Neural crest cell (in vitro differentiated cells): ENCODE data around the gene CLSTN2. TPM values are rescaled to one million over a fixed set of nuclear protein-coding genes. Genes with fewer than 3 reads are reported as not detected.

Experiments used
- DNase-seq: peaks from one replicate; pipeline ENCODE4 v3.0.0; 2021; ENCODE audit warnings: low read depth, mixed read lengths, low spot score
- H3K27ac Mint-ChIP-seq: one replicate; pipeline ENCODE4 v1.8.0; 2021; ENCODE audit warnings: mild to moderate bottlenecking, mixed read lengths; ENCODE audit not compliant: unreplicated experiment
- H3K27me3 Mint-ChIP-seq: 2 replicates; pipeline ENCODE4 v1.8.0; 2021; ENCODE audit warnings: low read depth, mild to moderate bottlenecking, mixed read lengths
- H3K36me3 Mint-ChIP-seq: 2 replicates; pipeline ENCODE4 v1.8.0; 2021; ENCODE audit warnings: low read depth, mild to moderate bottlenecking, mixed read lengths
- H3K4me1 Mint-ChIP-seq: 2 replicates; pipeline ENCODE4 v1.8.0; 2021; ENCODE audit warnings: mixed read lengths
- H3K4me3 Mint-ChIP-seq: one replicate; pipeline ENCODE4 v1.8.0; 2021; ENCODE audit warnings: mild to moderate bottlenecking, mixed read lengths
- H3K9me3 Mint-ChIP-seq: 2 replicates; pipeline ENCODE4 v1.8.0; 2021; ENCODE audit warnings: mixed read lengths
- total RNA-seq: library from RNA; stranded (reverse); gene quantifications from 2 replicates; pipeline ENCODE4 v1.2.1, GENCODE V29; 2021
- TF ChIP-seq, protein P1 (sequence below): fragments of 200-600 bp; sonication (generic); conservative IDR thresholded peaks from 2 replicates; pipeline ENCODE4 v1.5.0; 2021; ENCODE audit warnings: antibody characterized with exemption, mild to moderate bottlenecking

The CLSTN2 gene
- total RNA-seq, 1 donor from 2014 or later: 1.9 TPM

DNA sequence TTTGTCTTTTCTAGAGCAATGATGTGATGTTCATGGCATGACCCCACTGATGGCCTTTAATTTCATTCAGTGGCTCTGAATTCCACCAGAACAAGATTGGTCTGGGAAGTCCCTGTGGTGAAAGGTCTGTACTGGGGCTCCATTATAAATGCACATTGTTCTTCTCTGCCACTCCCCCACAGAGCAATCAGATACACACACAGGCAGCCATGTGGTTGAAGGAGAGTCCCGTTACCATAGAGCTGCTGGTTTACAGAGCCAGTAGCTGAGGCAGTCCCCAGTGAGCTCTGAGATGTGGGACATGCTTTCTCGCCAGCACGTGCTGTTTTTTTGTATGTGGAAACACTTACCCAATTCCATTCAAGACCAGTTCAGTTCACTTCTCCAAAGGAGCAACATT is 570.2 kb downstream of the CLSTN2 start:
- H3K27me3 Mint-ChIP-seq: peaks cover 8% of the 10 kb centered on the region
- DNase-seq: peak; percentile 2
- H3K9me3 Mint-ChIP-seq: no peaks in the 10 kb centered on the region
- TF ChIP-seq, protein P1, sequence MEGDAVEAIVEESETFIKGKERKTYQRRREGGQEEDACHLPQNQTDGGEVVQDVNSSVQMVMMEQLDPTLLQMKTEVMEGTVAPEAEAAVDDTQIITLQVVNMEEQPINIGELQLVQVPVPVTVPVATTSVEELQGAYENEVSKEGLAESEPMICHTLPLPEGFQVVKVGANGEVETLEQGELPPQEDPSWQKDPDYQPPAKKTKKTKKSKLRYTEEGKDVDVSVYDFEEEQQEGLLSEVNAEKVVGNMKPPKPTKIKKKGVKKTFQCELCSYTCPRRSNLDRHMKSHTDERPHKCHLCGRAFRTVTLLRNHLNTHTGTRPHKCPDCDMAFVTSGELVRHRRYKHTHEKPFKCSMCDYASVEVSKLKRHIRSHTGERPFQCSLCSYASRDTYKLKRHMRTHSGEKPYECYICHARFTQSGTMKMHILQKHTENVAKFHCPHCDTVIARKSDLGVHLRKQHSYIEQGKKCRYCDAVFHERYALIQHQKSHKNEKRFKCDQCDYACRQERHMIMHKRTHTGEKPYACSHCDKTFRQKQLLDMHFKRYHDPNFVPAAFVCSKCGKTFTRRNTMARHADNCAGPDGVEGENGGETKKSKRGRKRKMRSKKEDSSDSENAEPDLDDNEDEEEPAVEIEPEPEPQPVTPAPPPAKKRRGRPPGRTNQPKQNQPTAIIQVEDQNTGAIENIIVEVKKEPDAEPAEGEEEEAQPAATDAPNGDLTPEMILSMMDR: no peak
- H3K27ac Mint-ChIP-seq: peak overlapping the region; percentile 83
- H3K4me1 Mint-ChIP-seq: peaks cover 22% of the 10 kb centered on the region
- H3K4me3 Mint-ChIP-seq: no peak overlapping the region
- H3K36me3 Mint-ChIP-seq: no peaks in the 10 kb centered on the region

DNA sequence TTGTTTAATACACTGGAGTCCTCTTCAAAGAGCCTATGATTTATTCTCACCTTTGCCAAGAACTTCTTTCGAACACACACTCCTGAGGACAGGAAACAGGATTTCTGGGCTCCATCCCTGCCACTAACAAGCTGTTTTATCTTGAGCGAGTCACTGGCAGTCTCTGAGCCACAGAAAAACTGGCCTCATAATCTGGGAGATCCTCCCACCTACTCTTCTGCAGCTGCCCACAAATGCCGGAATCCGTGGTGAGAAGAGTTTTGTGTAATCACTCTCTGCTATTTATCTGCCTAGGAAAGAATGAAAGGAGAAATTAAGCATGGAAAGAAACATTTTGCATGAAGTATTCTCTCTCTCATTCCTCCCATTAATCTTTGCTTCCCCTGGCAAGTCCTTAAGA is 570.9 kb downstream of the CLSTN2 start:
- Mint-ChIP-seq H3K4me3 (no peak overlapping the region), H3K9me3 (no peaks in the 10 kb centered on the region), H3K4me1 (peaks cover 22% of the 10 kb centered on the region), H3K36me3 (no peaks in the 10 kb centered on the region), H3K27ac (no peak overlapping the region), H3K27me3 (peaks cover 15% of the 10 kb centered on the region)
- TF ChIP-seq, protein P1: no peak
- DNase-seq: no peak

DNA sequence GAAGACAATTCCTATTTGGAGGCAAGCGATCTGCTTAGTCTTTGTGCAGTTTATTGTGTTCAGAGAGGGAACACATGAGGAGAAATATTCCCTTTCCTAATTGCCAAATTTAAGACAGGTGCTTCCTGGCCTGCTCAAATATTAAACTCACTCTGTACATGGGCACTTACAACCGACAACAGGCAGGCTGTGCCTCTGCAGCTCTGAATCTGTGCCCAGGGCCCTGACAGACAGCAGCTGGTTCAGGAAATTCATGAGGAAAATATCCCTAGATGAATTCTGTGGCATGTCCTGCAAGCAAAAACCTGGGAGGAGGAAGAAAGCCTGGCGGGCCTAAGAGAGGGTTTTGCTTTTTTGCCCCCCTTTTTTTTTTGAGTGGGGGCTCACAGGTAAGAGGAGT is 573.6 kb downstream of the CLSTN2 start:
- H3K27ac Mint-ChIP-seq: no peak overlapping the region
- no peak overlapping the region for H3K4me3 Mint-ChIP-seq
- TF ChIP-seq, protein P1: no peak
- DNase-seq: no peak
- H3K9me3 Mint-ChIP-seq: peaks cover 8% of the 10 kb centered on the region
- H3K36me3 Mint-ChIP-seq: no peaks in the 10 kb centered on the region
- peaks cover 22% of the 10 kb centered on the region for H3K27me3 Mint-ChIP-seq
- peaks cover 22% of the 10 kb centered on the region for H3K4me1 Mint-ChIP-seq

DNA sequence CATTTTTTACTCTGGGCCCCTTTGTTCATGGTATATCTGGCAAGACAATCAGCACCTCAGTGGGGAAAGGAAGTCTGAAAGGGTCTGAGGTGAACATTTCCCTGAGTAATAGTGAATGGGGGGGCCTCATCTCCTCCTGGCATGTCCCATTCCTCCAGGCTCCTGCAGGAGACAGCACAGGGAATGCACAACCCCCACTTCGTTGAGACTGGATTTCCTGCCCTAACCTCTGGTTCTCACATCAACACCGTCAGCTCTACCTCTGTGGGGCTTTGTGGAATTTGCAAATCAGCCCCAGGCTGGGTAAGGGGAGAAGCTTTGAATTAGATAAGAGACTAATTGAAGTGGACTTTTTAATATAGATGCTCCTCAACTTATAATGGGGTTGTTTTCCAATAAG is 574.5 kb downstream of the CLSTN2 start:
- TF ChIP-seq, protein P1: no peak
- no peak overlapping the region for H3K27ac Mint-ChIP-seq
- H3K36me3 Mint-ChIP-seq: peaks cover 5% of the 10 kb centered on the region
- H3K4me3 Mint-ChIP-seq: no peak overlapping the region
- H3K4me1 Mint-ChIP-seq: peaks cover 19% of the 10 kb centered on the region
- no peak for DNase-seq
- peaks cover 8% of the 10 kb centered on the region for H3K9me3 Mint-ChIP-seq
- H3K27me3 Mint-ChIP-seq: peaks cover 22% of the 10 kb centered on the region

DNA sequence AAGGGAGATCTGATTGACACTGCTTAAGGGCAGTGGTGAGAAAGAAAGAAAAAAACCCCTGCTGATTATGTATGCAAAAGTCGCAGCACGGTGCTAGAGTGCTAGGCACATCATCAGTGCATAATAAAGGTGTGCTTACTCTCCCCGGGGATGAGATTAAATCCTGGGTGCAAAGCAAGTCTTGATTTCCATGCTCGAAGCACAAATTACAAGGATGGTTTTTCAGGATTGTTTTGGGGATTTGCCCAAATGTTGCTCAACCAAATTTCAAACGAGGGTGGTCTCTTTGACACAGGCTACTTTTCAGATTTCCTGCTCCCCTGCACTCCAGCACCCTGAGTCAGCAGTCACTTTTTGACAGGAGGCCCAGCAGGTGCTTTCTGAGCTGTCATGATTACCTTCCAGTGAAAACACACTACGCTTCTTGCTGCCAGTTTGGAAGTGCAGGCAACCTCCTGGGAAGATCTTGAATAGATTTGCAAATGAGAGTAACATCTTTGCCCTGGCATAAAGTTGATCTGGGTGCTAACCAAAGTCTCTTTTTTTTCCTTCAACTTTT is 575.4 kb downstream of the CLSTN2 start:
- Mint-ChIP-seq H3K27me3 (peaks cover 20% of the 10 kb centered on the region), H3K27ac (no peak overlapping the region), H3K4me1 (peaks cover 10% of the 10 kb centered on the region), H3K9me3 (peaks cover 8% of the 10 kb centered on the region), H3K36me3 (peaks cover 5% of the 10 kb centered on the region), H3K4me3 (no peak overlapping the region)
- TF ChIP-seq, protein P1: no peak
- DNase-seq: no peak
